Renal cortical epithelial cell (primary cell): Measurements from ENCODE around the gene TNFSF8. TPM values are rescaled to one million over a fixed set of nuclear protein-coding genes. Genes with fewer than 3 reads are reported as not detected.
A peak's percentile ranks its signal among the peaks of the same experiment; 100 is the strongest.

ENCODE experiments used
- DNase-seq: peaks from one replicate; pipeline ENCODE4 v3.0.0-alpha.2; 2011; ENCODE audit warnings: low read depth
- total RNA-seq: library from RNA; depleted of rRNA; stranded (reverse); fragments of >200 nt; gene quantifications from 2 replicates; pipeline ENCODE4 v1.2.3, GENCODE V29; 2014

TNFSF8 gene, protein sequence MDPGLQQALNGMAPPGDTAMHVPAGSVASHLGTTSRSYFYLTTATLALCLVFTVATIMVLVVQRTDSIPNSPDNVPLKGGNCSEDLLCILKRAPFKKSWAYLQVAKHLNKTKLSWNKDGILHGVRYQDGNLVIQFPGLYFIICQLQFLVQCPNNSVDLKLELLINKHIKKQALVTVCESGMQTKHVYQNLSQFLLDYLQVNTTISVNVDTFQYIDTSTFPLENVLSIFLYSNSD
- not detected in 2 replicates for total RNA-seq

DNA sequence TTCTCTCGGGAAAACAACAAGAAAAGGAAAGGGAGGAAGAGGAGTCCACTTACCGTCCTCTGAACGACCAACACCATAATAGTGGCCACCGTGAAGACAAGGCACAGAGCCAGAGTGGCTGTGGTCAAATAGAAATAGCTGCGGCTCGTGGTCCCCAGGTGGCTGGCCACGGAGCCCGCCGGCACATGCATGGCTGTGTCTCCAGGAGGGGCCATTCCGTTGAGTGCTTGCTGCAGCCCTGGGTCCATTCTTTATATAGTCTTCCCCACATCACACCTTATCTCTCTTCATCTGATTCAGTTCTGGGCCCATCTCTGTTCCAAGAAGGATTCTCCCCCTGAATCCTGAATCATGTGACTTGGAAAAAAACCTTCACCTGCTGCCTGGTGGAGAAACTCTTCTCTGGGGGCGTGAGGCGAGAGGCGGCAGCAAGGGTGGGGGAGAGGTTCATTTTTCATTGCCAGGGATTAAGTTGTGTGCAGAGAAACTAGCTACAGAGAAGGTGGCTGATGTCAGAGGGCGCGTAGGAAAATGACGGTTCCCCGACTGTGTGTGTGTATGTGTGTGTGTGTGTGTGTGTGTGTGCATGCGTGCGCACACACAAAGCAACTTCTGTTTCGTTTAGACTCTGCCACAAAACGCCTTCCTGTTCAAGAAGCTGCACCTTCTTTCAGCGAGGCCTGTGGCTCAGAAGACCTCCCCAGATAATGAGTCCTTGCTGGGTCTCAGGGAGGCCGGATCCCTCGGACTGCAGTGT, at the start of gene TNFSF8:
TSS of gene TNFSF8 (minus strand) at position 536 of the 757 bp plus-strand sequence. CDS start at position 248, 288 bp downstream.
- no peak for DNase-seq

DNA sequence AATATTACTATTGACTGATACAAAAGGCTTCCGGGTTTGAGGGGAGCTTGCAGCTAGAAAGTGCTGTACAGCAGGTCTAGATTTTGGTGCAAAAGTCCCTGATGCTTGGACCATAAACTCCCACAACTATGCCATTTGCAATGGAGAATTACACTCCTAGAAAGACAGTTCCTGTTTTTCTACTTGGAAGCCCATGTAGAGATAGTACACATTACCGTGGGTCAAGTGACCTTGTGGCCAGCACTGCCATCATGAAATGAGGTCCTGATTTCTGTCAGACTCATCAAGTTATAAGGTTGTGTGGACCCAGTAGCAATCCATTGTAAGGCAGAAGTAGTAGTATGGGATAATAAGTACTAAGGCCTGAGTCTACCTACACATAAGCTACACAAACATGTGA, 42.8 kb upstream of the TNFSF8 start:
- no peak for DNase-seq

DNA sequence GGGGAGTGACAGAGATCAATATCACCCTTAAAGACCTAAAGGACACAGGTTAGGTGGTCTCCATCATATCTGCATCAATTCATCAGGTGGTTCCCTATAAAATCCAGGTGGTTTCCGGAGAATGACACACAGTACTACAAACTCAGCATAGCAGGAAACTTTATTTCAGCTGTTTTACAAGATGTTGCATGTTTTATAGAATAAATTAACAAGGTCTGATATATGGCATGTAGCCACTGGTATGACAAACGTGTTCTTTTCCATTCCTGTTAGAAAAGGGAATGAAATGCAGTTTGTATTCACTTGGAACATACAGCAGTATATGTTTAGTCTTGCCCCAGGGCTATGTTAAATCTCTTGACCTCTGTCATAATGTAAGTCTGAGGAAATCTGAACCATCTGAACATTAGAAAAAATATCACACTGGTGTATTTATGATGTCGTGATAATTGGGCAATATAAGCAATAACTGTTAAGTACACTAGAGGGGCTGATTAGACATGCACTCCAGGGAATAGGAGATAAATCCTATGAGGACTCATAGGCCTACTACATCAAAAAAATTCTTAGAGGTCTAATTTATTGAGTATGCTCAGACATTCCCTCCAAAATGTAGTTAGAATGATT, 42.2 kb upstream of the TNFSF8 start:
- DNase-seq = no peak

DNA sequence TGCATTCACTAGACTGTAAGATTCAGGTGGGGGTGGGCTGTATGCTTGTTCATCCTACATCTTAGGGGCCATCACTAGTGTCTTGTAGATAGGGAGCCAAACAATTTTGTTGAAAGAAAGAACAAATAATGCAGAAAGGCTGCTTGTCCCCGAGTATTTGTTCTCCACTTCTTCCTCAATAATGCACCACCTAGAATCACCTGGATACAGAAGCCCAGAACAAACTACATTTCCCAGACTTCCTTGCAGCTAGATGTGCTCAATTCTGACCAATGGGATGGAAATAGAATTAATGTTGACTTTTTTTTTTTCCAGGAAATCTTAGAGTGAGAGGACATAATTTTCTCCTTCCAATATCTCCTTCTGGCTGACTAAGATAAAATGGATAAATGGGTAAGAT, 38.9 kb upstream of the TNFSF8 start:
- no peak for DNase-seq

DNA sequence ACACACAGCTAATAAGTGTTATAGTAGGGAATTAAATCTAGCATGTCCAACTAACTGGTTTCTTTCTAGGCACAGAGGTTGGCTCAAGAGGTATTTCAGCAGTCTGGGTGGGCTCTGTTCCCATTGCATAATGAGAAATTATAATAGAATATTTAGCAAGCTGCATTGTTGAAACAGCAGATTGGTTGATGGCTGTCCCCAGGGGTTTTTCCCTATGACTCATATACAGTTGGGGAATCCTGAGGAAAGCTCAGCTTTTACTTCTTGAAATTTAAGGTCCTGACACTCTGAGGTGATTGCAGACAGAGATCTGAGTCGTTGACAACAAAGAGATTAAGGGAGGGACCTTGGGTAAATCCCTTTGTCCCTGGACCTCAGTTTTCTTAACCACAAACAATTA, 38.3 kb upstream of the TNFSF8 start:
- peak; percentile 68 for DNase-seq

DNA sequence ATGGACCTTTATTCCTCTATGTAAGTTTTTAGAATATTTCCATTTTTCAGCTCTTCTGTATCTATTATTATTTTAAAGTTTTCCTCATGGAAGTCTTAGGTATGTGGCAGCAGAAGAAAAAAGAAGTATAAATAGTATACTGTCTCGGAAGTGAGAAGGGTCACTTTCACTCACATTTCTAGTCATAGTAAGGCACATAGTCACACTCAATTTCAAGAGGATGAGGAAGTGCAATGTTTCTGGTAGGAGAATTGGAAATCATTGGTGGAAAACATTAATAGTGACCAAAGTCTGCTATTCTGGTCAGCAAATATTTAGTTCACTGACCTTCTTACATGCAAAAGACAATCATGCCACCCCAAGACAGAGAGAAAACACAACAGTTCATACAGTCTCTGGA, 35.2 kb upstream of the TNFSF8 start:
- DNase-seq = no peak

DNA sequence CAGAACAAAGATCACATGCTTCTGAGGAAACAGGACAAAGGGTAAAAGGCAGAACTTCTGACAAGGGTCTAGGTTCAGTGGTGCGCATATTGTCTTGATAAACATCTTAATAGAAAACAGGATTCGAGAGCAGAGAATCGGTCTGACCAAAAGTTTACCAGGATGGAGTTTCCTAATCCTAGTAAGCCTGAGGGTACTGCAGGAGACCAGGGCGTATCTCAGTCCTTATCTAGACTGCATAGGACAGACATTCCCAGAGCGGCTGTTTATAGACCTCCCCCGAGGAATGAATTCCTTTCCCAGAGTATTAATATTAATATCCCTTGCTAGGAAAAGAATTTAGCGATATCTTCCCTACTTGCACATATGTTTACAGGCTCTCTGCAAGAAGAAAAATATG, 32.4 kb upstream of the TNFSF8 start:
- DNase-seq = no peak

DNA sequence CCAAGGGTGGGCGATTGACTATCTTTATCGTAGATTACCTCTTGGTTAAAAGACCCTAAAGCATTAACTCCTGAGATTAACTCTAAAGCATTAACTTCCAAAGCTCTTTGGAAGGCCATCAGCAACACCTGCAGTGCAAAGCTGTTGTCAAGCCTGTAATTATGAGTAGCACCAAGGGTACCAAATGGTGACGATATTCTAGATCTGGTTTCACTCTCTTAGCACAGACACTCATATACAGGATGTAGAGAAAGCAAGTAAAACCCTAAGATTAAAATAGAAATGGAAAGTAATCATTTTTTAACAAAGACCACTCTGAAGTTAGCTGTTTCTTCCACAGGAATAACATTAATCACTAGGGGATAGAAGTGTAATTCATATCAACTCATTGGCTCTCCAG, 29.9 kb upstream of the TNFSF8 start:
- no peak for DNase-seq

DNA sequence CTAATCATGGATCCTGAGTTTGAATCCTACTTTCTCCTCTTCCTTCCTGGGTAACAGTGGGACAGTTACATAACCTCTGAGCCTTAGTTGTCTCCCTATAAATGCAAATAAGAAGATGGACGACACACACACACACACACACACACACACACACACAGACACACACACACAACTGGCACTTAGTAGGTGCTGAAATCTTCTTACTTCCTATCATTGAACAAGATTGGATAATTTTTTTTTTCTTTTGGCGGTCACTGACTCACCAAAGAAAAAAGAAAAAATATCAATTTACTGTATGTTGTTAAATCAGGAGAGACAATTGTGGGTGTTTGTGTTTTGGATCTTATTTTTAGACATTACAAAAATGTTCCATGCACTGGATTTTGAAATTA, 28.4 kb upstream of the TNFSF8 start:
- no peak for DNase-seq

DNA sequence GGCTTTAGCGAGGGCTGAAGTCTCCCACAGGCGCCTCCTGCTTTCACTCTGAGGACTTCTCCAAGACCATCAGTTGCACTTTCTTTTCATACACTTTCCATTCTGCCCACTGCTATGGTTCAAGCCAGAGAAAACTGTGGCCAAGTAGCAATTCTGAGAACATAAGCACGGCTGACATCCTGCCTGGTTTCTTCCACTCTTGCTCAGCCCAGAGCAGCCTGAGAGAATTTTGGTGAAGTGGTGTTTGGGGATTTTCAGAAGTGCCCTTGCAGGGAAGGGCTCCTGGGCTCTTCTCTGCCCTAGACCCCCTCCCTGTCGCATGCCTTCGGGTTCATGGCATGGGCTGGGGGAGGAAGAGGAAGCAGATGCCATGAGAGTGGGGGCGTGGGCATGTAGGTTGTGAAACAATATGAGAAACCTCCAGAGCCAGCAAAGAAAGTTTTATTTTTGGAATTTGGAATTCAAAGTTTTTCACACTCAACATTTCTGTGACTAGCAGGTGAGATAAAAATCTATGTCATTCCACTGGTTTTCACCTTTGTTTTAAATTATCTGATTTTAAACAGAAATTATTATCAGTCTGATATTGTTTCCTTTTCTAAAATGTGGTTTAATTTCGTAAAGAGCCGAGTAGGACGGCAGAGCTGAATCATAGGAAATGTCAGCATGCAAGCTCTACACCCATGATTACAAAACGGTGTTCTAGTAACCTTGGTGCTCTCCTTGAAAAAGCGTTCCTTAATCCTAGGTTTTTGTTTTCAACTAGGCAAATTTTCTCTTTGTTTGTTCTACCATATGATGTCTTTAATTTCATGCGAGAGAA, 27.8 kb upstream of the TNFSF8 start:
- DNase-seq = no peak

DNA sequence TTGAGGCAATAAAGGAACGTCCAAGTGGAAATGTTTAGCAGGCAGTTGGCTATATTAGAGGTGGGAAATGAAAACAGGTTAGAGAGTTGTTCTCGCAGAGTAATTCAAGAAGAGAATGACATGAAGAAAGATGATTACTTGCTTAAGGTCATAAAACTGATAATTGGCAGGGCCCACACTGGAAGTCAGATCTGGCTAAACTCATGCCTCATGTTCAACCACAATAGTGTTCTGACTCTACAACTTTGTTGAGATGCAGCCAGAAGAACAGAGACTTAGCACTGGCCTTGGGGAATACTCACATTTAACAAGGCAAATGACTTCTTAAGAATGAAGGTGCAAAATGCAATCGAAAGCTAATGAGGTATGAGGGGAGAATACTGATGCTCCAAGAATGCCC, 27.2 kb upstream of the TNFSF8 start:
- DNase-seq = no peak

DNA sequence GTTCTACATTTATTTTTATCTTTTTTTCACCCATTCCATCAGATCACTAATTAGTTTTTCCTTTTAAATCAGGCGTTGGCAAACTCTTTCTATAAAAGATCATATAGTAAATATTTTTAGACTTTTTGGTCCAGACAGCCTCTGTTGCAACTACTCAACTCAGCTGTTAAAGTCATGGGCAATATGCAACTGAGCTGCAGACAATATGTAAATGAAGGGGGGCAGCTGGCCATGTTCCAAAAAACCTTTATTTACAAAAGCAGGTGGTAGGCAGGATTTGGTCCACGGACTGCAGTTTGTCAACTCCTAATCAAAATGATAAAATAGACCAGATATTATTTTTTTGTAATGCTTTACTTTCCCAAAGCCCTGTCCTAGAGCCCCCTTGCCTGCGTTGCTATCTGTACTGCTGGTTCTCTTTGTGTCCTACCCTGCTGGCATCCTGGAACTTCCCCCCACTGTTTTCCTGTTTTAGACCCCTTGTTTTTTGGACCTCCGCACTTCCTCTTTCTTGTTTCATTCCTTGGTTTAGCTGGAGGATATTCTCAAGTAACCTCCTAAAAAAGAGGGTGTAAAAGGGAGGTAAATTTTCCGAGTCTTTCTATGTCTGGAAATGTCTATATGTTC, 24.7 kb upstream of the TNFSF8 start:
- no peak for DNase-seq

DNA sequence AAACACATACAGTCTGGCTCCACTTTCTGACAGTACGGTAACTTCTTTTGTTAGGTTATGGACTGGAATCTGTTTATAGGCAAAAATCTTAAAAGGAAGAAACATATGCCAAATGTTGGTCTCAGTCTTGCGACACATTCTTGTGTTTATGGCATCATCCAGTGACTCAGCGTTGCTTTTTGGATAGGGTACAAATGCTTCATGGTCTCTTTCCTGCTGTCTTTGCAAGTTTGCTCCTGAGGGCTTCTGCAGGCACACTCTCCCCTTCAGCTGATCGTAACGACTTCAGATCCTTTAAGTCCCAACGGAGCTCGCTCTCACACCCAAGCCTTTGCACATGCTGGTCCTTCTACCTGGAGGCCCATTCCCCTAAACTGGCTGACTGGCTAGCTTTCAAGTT, 23.6 kb upstream of the TNFSF8 start:
- DNase-seq = peak; percentile 80

DNA sequence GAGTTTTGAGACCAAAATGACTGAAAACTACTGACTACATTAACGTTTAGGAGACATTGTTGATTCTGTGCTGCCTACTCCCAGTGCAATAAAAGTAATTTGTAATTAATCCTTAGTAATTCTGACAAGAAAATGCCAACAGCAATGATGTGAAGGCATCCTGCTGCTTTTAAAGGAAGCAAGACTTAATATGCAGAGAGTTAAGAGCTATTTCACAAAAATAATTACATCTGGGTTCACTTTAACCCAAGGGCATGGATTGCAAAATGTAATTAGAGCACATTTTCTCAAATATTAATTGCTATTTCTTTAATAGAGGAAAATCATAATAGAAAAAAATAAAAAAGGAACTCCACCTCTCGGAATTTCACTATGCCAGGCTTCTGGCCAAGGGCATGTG, 22.7 kb upstream of the TNFSF8 start:
- DNase-seq = no peak

DNA sequence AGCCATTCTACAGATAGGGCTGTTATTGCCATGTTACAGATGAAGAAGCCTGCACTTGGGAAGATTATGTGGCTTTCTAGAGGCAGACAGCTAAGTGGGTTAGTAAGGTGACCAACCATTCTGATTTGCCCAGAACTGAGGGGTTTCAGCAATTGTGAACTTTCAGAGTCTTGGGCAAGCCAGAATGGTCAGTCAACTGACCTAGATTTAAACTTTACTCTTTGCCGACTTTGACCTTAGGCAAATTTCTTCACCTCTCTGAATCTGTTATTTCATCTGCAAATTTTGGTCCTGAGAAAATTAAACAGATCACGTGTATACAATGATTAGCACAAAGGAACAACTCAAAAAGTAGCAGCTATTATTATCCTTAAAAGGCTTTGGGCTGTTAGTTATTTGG, 20.4 kb upstream of the TNFSF8 start:
- DNase-seq = no peak

DNA sequence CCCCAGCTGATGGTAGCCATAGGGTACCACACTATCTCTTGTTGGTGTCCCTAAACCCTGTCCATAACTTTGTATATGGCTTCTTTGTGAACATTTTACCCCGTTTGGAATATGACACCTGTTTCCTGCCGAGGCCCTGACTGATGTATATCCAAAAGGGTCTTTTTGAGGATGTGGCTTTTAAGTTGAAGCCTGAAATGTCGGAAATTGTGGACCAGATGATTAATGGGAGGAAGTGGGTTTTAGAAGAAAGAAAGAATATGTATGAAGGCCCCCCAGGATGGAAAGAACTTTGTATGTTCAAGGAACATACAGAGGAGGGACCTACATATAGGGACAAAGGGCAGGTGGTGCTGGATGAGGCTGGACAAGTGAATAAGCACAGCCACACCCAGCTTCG, 16.7 kb upstream of the TNFSF8 start:
- DNase-seq = no peak

DNA sequence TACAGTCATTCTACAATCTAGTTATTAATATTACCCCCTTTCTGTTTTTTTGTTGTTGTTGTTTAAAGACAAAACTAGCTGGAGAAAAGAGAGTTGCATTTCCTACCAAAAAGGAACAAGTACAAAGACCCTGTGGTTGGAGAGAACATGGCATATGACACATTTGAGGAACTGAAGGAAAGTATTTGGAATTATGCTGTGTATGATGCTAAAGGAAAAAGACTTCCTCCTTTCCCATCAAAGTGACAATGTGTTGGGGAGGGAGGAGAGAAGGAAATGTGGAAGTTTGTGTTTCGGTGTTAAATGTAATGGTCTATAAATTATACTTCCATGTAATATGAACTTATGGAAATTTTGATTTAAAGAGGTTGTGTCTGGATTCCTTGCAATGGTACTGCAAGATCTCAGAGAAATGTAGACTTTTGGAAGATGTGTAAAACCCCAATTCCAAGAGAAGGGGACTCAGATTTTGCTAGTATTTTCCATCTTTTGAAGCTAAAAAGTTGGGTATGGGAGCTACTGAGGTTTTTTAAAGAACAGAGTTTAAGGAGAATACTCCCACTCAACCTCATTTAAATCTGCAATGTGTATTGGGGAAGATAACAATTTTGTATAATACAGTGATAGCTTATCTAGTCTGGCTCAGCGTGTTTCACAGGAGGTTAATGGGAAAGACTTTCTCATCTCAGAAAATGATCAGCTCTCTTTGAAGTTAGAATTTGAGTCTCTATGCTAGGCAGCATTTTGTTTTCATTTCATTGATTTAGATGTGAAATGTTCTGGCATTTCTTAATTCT, 15.4 kb upstream of the TNFSF8 start:
- no peak for DNase-seq

DNA sequence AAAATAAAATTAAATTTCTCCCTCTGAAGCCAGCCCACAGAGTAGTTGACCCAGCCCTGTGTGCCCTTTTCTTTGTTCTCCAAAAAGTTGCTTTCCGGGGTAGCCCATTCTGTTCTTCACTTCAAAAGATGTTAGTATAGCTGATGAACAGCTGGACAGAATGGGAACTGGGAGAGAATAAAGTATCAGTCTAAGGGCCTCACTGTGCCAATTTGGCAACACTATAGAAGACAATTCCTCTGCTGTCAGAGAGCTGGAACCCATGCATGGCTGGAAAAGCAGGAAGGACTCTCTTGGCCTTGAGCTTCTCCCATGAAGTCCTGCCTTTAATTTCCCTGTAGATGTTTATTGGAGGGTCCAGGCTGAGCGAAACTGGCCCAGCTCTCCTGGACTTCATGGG, 11.0 kb upstream of the TNFSF8 start:
- no peak for DNase-seq

DNA sequence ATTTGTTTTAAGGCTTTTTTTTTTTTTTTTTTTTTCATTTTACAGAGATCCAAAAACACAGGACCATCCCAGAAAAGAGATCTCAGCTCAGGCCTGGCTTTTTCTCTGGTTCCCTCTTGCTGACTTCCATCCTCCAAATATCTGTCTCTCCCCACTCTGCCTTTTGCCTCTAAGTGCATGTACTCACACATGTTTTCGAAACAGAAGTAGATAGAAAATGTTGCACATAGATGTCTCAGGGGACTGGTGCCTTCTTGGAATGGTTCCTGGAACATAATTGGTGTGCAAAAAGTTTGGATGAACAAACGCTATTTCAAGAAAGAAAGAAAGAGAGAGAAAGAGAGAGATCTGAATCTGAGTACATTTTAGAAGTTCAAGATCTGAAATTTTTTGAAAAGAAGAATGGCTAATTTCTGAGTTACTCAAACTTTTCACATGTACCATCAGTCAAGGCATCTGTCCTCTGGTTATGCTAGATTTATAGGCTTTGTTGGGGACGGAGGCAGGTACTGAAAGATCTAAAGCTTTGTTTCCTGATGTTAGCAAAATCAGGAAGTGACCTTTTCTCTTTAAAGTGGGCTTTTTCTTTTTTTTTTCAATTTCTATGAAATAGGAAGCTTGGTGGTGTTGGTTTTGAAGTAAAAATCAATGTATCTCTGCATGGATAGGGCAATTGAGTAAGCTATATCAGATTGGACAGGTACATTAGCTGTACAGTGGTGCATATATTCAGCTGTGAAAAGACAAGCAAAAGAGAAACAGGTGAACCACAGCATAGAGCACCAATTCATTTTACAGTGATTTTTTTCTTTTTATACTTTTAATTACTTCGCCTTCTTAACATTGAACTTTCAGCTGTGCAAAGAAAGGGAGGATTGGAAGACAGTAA, 8.5 kb upstream of the TNFSF8 start:
- DNase-seq = no peak

DNA sequence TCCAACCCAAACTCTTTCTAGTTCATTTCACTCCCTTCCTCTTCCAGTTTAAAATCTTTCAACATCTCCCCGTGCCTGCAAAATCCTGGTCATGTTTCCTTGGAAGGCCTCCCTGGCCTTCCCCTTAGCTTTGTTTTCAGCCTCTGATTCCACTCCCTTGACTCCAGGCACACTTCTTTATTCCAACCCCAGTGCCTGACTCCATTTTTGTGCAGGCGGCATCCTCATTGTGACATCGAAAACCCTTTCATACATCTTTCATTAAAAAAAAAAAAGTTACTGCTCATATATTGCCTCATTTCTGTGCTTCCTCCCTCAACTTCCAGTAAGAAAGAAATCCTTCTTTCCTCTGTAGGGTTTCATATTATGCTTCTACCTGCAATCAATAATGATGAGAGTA, 7.1 kb upstream of the TNFSF8 start:
- DNase-seq = no peak
